ENCODE data around the gene JSRP1.
A peak's percentile ranks its signal among the peaks of the same experiment; 100 is the strongest.
"Not testable (repeated sequence)": the region's sequence is repeated elsewhere in the genome, so short reads cannot be mapped to it uniquely, and the experiment has no call there.

Gene JSRP1

GRCh38 chr19:2282062-2282861 lies 26.0 kb upstream of the JSRP1 start, which contains the start of gene PEAK3:
Gene PEAK3 (minus strand): TSS chr19:2282175. CDS start chr19:2280931, 1,244 bp downstream.
- H3K27me3 ChIP-seq (ENCODE audit: control insufficient read depth, insufficient read depth, low read length): no peaks in the 10 kb centered on the region
- H3K4me3 ChIP-seq (ENCODE audit: low read depth, low read length): no peak within 1 kb of the TSS
- no peak within 1 kb of the TSS for H3K9ac ChIP-seq
- no peaks in the 10 kb centered on the region for H3K9me3 ChIP-seq (ENCODE audit: control insufficient read depth, low read length)
- H3K36me3 ChIP-seq (ENCODE audit: control insufficient read depth, insufficient read depth, low read length): no peaks in the 10 kb centered on the region
- H3K4me1 ChIP-seq: no peaks in the 10 kb centered on the region
- H2AFZ ChIP-seq: peak within 1 kb of the TSS; percentile 33
- no peak within 1 kb of the TSS for H3K27ac ChIP-seq
- peak within 1 kb of the TSS; percentile 49 for H3K4me2 ChIP-seq (ENCODE audit: low read length)
- TF ChIP-seq, protein P1, sequence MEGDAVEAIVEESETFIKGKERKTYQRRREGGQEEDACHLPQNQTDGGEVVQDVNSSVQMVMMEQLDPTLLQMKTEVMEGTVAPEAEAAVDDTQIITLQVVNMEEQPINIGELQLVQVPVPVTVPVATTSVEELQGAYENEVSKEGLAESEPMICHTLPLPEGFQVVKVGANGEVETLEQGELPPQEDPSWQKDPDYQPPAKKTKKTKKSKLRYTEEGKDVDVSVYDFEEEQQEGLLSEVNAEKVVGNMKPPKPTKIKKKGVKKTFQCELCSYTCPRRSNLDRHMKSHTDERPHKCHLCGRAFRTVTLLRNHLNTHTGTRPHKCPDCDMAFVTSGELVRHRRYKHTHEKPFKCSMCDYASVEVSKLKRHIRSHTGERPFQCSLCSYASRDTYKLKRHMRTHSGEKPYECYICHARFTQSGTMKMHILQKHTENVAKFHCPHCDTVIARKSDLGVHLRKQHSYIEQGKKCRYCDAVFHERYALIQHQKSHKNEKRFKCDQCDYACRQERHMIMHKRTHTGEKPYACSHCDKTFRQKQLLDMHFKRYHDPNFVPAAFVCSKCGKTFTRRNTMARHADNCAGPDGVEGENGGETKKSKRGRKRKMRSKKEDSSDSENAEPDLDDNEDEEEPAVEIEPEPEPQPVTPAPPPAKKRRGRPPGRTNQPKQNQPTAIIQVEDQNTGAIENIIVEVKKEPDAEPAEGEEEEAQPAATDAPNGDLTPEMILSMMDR (IDR thresholded peaks at IDR 0.05): no peak
- H3K79me2 ChIP-seq: no peaks in the 10 kb centered on the region

- Histone ChIP-seq H3K4me2 (ENCODE audit: low read length) (peak overlapping the region; percentile 49), H2AFZ (peak overlapping the region; percentile 33)
- not testable (repeated sequence) for H3K36me3 ChIP-seq (ENCODE audit: control insufficient read depth, insufficient read depth, low read length); H3K79me2 ChIP-seq; H3K4me1 ChIP-seq; H3K4me3 ChIP-seq (ENCODE audit: low read depth, low read length); H3K9me3 ChIP-seq (ENCODE audit: control insufficient read depth, low read length); H3K9ac ChIP-seq; H3K27ac ChIP-seq; H3K27me3 ChIP-seq (ENCODE audit: control insufficient read depth, insufficient read depth, low read length)
Measured at GRCh38 chr19:2281265-2282061, 25.2 kb upstream of the JSRP1 start.

DNA sequence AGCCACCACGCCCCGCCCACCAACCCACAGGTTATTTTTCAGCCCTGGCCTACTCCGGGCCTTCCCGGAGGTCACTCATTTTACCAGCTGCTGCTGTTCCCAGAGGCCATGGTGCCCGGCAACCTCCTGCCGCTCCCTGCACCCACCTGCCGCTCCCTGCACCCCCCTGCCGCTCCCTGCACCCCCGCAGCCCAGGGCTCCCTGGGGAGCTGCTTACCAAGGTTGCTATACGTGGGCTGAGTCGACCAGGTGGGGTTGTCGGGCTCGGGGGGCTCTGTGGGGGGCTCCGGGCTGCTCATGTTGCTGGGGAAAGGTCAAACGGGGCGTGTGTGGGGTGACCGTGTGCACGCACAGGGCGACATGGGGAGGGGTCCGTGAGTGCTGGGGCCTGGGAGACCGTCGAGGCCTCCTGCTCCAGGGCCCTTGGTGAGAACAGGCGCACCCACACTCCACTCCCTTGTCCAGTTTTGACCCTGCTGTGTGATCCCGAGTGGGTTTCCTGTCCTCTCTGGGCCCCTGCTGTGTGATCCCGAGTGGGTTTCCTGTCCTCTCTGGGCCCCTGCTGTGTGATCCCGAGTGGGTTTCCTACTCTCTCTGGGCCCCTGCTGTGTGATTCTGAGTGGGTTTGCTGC lies 24.5 kb upstream of the JSRP1 start:
- Histone ChIP-seq H3K4me3 (ENCODE audit: low read depth, low read length) (no peak overlapping the region), H3K4me1 (no peaks in the 10 kb centered on the region), H3K9me3 (ENCODE audit: control insufficient read depth, low read length) (no peaks in the 10 kb centered on the region), H2AFZ (no peak overlapping the region), H3K79me2 (no peaks in the 10 kb centered on the region), H3K36me3 (ENCODE audit: control insufficient read depth, insufficient read depth, low read length) (no peaks in the 10 kb centered on the region), H3K9ac (no peak overlapping the region), H3K27me3 (ENCODE audit: control insufficient read depth, insufficient read depth, low read length) (no peaks in the 10 kb centered on the region), H3K4me2 (ENCODE audit: low read length) (no peak overlapping the region), H3K27ac (no peak overlapping the region)
- TF ChIP-seq, protein P1 (IDR thresholded peaks at IDR 0.05): no peak

DNA sequence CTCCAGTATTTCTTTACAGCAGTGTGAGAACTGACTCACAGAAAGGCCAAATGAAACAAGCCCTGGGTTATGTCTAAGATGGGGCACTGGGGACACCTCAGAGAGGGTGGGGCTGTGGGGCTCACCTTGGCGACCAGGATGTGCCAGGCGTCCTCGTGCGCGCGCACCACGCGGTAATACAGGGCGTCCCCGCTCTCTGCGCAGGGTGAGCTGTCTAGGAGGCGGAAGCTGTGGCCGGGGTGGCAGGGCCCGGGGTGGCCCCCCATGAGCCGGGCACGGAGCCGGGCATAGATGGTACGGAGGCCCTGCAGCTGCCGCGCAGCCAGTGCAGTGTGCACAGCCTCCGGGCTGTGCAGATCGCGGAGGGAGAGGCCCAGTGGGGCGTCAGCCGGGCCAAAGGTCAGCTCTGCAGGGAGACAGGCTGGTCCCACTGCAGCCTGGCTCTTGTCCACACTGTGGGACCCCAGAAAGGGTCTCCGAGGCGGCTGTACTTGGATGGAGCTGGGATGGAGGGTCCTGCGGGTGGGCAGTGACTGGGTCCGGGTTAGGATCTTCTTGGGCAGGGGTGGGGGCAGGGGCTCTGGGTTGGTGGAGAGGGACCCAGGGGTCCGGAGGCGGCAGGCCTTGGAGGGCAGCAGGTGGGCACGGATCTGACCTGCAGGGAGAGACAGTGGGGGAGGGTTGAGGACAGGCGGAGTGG lies 22.4 kb upstream of the JSRP1 start:
- H3K9ac ChIP-seq: no peak overlapping the region
- no peak overlapping the region for H3K4me2 ChIP-seq (ENCODE audit: low read length)
- H3K27me3 ChIP-seq (ENCODE audit: control insufficient read depth, insufficient read depth, low read length): no peaks in the 10 kb centered on the region
- no peaks in the 10 kb centered on the region for H3K9me3 ChIP-seq (ENCODE audit: control insufficient read depth, low read length)
- no peaks in the 10 kb centered on the region for H3K36me3 ChIP-seq (ENCODE audit: control insufficient read depth, insufficient read depth, low read length)
- H3K4me3 ChIP-seq (ENCODE audit: low read depth, low read length): no peak overlapping the region
- peaks cover 6% of the 10 kb centered on the region for H3K79me2 ChIP-seq
- no peak overlapping the region for H2AFZ ChIP-seq
- H3K27ac ChIP-seq: no peak overlapping the region
- peaks cover 4% of the 10 kb centered on the region for H3K4me1 ChIP-seq
- TF ChIP-seq, protein P1 (IDR thresholded peaks at IDR 0.05): no peak

Data from parathyroid adenoma (tissue), 2 donors.